HepG2 (cell line): ENCODE data around the gene MEMO1.

Experiments
- EZH2 ChIP-seq: conservative IDR thresholded peaks from 2 replicates; pipeline ENCODE4 v1.6.1; 2012; ENCODE audit warnings: mild to moderate bottlenecking, low read depth, low read length, moderate library complexity
- TF ChIP-seq, protein P1 (sequence below): sonication (generic); formaldehyde crosslinking; IDR thresholded peaks from 2 replicates; pipeline ENCODE4 v1.8.0; 2022; ENCODE audit warnings: missing genetic modification reagents, mild to moderate bottlenecking, moderate library complexity, borderline replicate concordance
- TF ChIP-seq, protein P2 (sequence below): sonication (generic); formaldehyde crosslinking; IDR thresholded peaks from 2 replicates; pipeline ENCODE4 v1.5.0; 2020; ENCODE audit warnings: mild to moderate bottlenecking, missing genetic modification reagents, moderate library complexity
- TF ChIP-seq, protein P3 (sequence below): sonication (generic); formaldehyde crosslinking; IDR thresholded peaks from 2 replicates; pipeline ENCODE4 v1.4.0; 2020; ENCODE audit warnings: missing genetic modification reagents
- TF ChIP-seq, protein P4 (sequence below), 2 experiments: fragments of 450-650 bp in 1 of 2; sonication (generic) in 1 of 2; formaldehyde crosslinking; IDR thresholded peaks; 2 replicates each; pipeline versions ENCODE4 v1.5.0 to v1.8.0; 2020 to 2022; ENCODE audit warnings: mild to moderate bottlenecking in 1 of 2, missing genetic modification reagents in 1 of 2

DNA sequence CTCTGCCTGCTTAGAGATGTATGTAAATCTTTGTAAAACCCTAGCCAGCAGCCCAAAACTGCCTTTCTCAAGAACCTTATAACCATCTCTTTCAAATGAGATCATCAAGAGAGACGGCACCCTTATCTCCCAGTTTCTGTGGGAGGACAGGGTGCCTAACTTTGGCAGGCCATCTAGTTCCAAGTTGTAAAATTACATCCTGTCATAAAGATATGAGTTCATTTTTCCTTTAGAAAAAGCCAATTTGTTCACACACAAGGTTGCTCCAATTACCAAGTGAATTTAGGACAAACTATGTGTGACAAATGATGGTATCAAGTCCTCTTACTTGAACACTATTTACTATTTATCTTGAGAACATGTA is 65.3 kb downstream of the MEMO1 start:
- TF ChIP-seq, protein P1, sequence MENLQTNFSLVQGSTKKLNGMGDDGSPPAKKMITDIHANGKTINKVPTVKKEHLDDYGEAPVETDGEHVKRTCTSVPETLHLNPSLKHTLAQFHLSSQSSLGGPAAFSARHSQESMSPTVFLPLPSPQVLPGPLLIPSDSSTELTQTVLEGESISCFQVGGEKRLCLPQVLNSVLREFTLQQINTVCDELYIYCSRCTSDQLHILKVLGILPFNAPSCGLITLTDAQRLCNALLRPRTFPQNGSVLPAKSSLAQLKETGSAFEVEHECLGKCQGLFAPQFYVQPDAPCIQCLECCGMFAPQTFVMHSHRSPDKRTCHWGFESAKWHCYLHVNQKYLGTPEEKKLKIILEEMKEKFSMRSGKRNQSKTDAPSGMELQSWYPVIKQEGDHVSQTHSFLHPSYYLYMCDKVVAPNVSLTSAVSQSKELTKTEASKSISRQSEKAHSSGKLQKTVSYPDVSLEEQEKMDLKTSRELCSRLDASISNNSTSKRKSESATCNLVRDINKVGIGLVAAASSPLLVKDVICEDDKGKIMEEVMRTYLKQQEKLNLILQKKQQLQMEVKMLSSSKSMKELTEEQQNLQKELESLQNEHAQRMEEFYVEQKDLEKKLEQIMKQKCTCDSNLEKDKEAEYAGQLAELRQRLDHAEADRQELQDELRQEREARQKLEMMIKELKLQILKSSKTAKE = no peak
- no peak for TF ChIP-seq EZH2
- TF ChIP-seq, protein P2, sequence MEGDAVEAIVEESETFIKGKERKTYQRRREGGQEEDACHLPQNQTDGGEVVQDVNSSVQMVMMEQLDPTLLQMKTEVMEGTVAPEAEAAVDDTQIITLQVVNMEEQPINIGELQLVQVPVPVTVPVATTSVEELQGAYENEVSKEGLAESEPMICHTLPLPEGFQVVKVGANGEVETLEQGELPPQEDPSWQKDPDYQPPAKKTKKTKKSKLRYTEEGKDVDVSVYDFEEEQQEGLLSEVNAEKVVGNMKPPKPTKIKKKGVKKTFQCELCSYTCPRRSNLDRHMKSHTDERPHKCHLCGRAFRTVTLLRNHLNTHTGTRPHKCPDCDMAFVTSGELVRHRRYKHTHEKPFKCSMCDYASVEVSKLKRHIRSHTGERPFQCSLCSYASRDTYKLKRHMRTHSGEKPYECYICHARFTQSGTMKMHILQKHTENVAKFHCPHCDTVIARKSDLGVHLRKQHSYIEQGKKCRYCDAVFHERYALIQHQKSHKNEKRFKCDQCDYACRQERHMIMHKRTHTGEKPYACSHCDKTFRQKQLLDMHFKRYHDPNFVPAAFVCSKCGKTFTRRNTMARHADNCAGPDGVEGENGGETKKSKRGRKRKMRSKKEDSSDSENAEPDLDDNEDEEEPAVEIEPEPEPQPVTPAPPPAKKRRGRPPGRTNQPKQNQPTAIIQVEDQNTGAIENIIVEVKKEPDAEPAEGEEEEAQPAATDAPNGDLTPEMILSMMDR (CRISPR knock-in tag) = no peak
- TF ChIP-seq, protein P3, sequence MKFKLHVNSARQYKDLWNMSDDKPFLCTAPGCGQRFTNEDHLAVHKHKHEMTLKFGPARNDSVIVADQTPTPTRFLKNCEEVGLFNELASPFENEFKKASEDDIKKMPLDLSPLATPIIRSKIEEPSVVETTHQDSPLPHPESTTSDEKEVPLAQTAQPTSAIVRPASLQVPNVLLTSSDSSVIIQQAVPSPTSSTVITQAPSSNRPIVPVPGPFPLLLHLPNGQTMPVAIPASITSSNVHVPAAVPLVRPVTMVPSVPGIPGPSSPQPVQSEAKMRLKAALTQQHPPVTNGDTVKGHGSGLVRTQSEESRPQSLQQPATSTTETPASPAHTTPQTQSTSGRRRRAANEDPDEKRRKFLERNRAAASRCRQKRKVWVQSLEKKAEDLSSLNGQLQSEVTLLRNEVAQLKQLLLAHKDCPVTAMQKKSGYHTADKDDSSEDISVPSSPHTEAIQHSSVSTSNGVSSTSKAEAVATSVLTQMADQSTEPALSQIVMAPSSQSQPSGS = no peak
- TF ChIP-seq, protein P4, sequence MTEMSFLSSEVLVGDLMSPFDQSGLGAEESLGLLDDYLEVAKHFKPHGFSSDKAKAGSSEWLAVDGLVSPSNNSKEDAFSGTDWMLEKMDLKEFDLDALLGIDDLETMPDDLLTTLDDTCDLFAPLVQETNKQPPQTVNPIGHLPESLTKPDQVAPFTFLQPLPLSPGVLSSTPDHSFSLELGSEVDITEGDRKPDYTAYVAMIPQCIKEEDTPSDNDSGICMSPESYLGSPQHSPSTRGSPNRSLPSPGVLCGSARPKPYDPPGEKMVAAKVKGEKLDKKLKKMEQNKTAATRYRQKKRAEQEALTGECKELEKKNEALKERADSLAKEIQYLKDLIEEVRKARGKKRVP (CRISPR knock-in tag; IDR thresholded peaks at IDR 0.05) = no peak
